Stomach (tissue), 4 donors: ENCODE measurements around the gene NUDT1.

Experiments
- POLR2A ChIP-seq, 4 donors: fragments of 450-650 bp; IDR thresholded peaks; one replicate each; pipeline ENCODE4 v1.6.1; 2016; ENCODE audit warnings: antibody characterized with exemption in 4 of 4, control low read depth in 2 of 4, mild to moderate bottlenecking in 1 of 4, moderate library complexity in 1 of 4
- TF ChIP-seq, protein P1 (sequence below), 7 experiments: fragments of 450-650 bp in 4 of 7; fragments of 200-600 bp in 3 of 7; sonication (generic) in 3 of 7; IDR thresholded peaks; one replicate each; pipeline ENCODE4 v1.5.1; 2016 to 2019; ENCODE audit warnings: antibody characterized with exemption in 7 of 7, control low read depth in 2 of 7, mild to moderate bottlenecking in 1 of 7

- no peak for TF ChIP-seq POLR2A (IDR thresholded peaks at IDR 0.05)
- TF ChIP-seq, protein P1, sequence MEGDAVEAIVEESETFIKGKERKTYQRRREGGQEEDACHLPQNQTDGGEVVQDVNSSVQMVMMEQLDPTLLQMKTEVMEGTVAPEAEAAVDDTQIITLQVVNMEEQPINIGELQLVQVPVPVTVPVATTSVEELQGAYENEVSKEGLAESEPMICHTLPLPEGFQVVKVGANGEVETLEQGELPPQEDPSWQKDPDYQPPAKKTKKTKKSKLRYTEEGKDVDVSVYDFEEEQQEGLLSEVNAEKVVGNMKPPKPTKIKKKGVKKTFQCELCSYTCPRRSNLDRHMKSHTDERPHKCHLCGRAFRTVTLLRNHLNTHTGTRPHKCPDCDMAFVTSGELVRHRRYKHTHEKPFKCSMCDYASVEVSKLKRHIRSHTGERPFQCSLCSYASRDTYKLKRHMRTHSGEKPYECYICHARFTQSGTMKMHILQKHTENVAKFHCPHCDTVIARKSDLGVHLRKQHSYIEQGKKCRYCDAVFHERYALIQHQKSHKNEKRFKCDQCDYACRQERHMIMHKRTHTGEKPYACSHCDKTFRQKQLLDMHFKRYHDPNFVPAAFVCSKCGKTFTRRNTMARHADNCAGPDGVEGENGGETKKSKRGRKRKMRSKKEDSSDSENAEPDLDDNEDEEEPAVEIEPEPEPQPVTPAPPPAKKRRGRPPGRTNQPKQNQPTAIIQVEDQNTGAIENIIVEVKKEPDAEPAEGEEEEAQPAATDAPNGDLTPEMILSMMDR (IDR thresholded peaks at IDR 0.05): no peak
Observed at GRCh38 chr7:2251841-2252771, 10.1 kb downstream of the NUDT1 start.
